Naive B cell (primary cell): ENCODE results near the gene FADD. TPM values are rescaled to one million over a fixed set of nuclear protein-coding genes. Genes with fewer than 3 reads are reported as not detected.
A peak's percentile ranks its signal among the peaks of the same experiment; 100 is the strongest.

Experiments used
- ATAC-seq, 2 donors: fragments of 150-1000 bp; cut with Tn5 transposase; 2 replicates each; pipeline ENCODE4 v1.10.0; 2021; ENCODE audit warnings: low read depth in 2 of 2, mild to moderate bottlenecking in 2 of 2, moderate library complexity in 2 of 2
- DNase-seq: peaks from one replicate; pipeline ENCODE4 v3.0.0; 2022
- H3K27ac Mint-ChIP-seq, 6 donors: one replicate each; pipeline ENCODE4 v1.8.0; 2020 to 2022; ENCODE audit warnings: mild to moderate bottlenecking in 6 of 6, mixed read lengths in 6 of 6, moderate library complexity in 5 of 6, inconsistent platforms in 2 of 6
- H3K27me3 Mint-ChIP-seq, 3 donors: one replicate each; pipeline ENCODE4 v1.8.0; 2021 to 2022; ENCODE audit warnings: mixed read lengths in 3 of 3, mild to moderate bottlenecking in 1 of 3
- H3K36me3 Mint-ChIP-seq, 2 donors: one replicate each; pipeline ENCODE4 v1.8.0; 2020 to 2022; ENCODE audit warnings: mixed read lengths in 2 of 2, inconsistent platforms in 1 of 2, mild to moderate bottlenecking in 1 of 2
- H3K4me1 Mint-ChIP-seq, 3 donors: one replicate each; pipeline ENCODE4 v1.8.0; 2020 to 2022; ENCODE audit warnings: mixed read lengths in 3 of 3, inconsistent platforms in 1 of 3, mild to moderate bottlenecking in 1 of 3, moderate library complexity in 1 of 3
- H3K4me3 Mint-ChIP-seq, 8 donors: one replicate each; pipeline ENCODE4 v1.8.0; 2020 to 2022; ENCODE audit warnings: mild to moderate bottlenecking in 8 of 8, mixed read lengths in 8 of 8, moderate library complexity in 8 of 8, inconsistent platforms in 2 of 8
- H3K9me3 Mint-ChIP-seq, 7 donors: one replicate each; pipeline ENCODE4 v1.8.0; 2020 to 2022; ENCODE audit warnings: mixed read lengths in 7 of 7, mild to moderate bottlenecking in 5 of 7, inconsistent platforms in 2 of 7, moderate library complexity in 1 of 7
- polyA plus RNA-seq, 6 donors: library from polyadenylated mRNA; unstranded; fragments of 300-500 nt; fragmentation: Illumina TruSeq; gene quantifications; one replicate each; pipeline ENCODE4 v1.2.3, GENCODE V29; 2021; ENCODE audit warnings: low read depth in 6 of 6

The FADD gene
- polyA plus RNA-seq, 6 donors from 2014 or later: 7.4 to 15.6 (median 10.2) TPM

DNA sequence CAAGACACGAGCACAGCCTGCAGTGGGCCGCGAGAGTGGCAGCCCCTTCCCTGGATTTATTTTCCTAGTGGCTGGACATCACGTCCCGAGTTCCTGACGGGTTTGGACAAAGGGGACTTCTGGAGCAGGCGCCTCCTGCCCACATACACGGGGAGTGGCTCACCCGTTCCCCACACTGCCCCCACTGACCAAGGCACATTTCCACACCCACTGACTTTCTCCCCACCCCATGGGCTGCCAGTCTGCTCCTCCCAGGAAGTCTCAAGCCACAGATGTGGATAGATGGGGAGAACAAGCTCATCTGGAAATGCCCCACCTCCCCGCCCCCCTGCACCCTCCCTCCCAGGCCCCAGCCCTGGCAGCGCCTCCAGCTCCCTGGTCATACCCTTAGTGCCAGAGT is 34.0 kb upstream of the FADD start:
- H3K27ac Mint-ChIP-seq: no peak overlapping the region
- DNase-seq: no peak
- no peak for ATAC-seq
- H3K4me1 Mint-ChIP-seq: no peaks in the 10 kb centered on the region
- H3K9me3 Mint-ChIP-seq: peaks cover 0 to 4% (median 0%) of the 10 kb centered on the region in 7 donors
- peaks cover 0 to 8% of the 10 kb centered on the region in 2 donors for H3K36me3 Mint-ChIP-seq
- H3K4me3 Mint-ChIP-seq: no peak overlapping the region
- H3K27me3 Mint-ChIP-seq: peaks cover 0 to 16% (median 16%) of the 10 kb centered on the region in 3 donors

- DNase-seq: no peak
- no peaks in the 10 kb centered on the region for H3K4me1 Mint-ChIP-seq
- H3K36me3 Mint-ChIP-seq: peaks cover 0 to 8% of the 10 kb centered on the region in 2 donors
- no peak overlapping the region for H3K4me3 Mint-ChIP-seq
- ATAC-seq: no peak
- H3K27me3 Mint-ChIP-seq: peaks cover 0 to 16% (median 16%) of the 10 kb centered on the region in 3 donors
- peaks cover 0 to 4% (median 0%) of the 10 kb centered on the region in 7 donors for H3K9me3 Mint-ChIP-seq
- H3K27ac Mint-ChIP-seq: no peak overlapping the region
These were observed 33.5 kb upstream of the FADD start for GRCh38 chr11:70169632-70170031.

DNA sequence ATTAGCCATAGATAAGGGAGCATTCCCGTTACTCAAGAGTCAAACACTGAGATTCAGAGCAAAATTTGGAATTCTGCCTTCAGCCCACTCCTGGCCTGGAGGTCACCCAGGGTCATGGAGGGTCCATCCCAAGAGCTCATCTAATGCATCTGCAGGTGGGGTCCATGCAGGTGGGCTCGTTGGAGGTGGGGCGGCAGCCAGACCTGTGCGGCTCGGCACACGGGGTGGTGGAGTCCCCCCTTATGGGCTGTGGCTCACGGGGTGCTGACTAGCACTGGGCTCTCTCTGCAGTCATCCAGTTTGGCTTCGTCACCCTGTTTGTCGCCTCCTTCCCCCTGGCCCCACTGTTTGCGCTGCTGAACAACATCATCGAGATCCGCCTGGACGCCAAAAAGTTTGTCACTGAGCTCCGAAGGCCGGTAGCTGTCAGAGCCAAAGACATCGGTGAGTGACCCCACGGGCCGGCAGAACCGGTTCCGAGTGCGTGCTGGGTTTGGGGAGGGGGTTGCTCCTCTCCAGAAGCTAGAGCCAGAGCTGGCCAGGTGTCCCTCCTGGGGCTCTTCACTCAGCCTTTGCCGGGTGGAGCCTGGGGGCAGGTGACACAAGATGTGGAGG is 32.4 kb upstream of the FADD start:
- H3K9me3 Mint-ChIP-seq: peaks cover 0 to 4% (median 0%) of the 10 kb centered on the region in 7 donors
- no peak overlapping the region for H3K27ac Mint-ChIP-seq
- ATAC-seq (no peak), DNase-seq (no peak)
- no peak overlapping the region for H3K4me3 Mint-ChIP-seq
- H3K27me3 Mint-ChIP-seq: peaks cover 0 to 16% (median 16%) of the 10 kb centered on the region in 3 donors
- H3K4me1 Mint-ChIP-seq: no peaks in the 10 kb centered on the region
- H3K36me3 Mint-ChIP-seq: peaks cover 0 to 8% of the 10 kb centered on the region in 2 donors

- Mint-ChIP-seq H3K27ac (no peak overlapping the region), H3K36me3 (peaks cover 0 to 7% of the 10 kb centered on the region in 2 donors), H3K9me3 (peaks cover 0 to 4% (median 0%) of the 10 kb centered on the region in 7 donors), H3K4me3 (no peak overlapping the region), H3K4me1 (no peaks in the 10 kb centered on the region), H3K27me3 (peaks cover 0 to 12% (median 7%) of the 10 kb centered on the region in 3 donors)
- ATAC-seq: no peak
- DNase-seq: no peak
These were observed 30.1 kb upstream of the FADD start for GRCh38 chr11:70173018-70173417.

- DNase-seq (no peak), ATAC-seq (no peak)
- Mint-ChIP-seq H3K4me3 (no peak overlapping the region), H3K9me3 (no peaks in the 10 kb centered on the region), H3K27ac (no peak overlapping the region), H3K27me3 (peaks cover 0 to 11% (median 0%) of the 10 kb centered on the region in 3 donors), H3K36me3 (no peaks in the 10 kb centered on the region), H3K4me1 (no peaks in the 10 kb centered on the region)
These were observed 28.4 kb upstream of the FADD start for GRCh38 chr11:70174547-70175235.

- DNase-seq (no peak), ATAC-seq (no peak)
- Mint-ChIP-seq H3K9me3 (no peaks in the 10 kb centered on the region), H3K36me3 (no peaks in the 10 kb centered on the region), H3K4me1 (no peaks in the 10 kb centered on the region), H3K4me3 (no peak overlapping the region), H3K27me3 (peaks cover 0 to 9% (median 0%) of the 10 kb centered on the region in 3 donors), H3K27ac (peak overlapping the region in 1 of 6 donors; percentile 67)
These were observed 27.8 kb upstream of the FADD start for GRCh38 chr11:70175236-70175698.

GRCh38 chr11:70176940-70177689 is 26.0 kb upstream of the FADD start:
- Mint-ChIP-seq H3K4me3 (no peak overlapping the region), H3K27ac (peak overlapping the region in 1 of 6 donors; percentile 60), H3K36me3 (no peaks in the 10 kb centered on the region), H3K4me1 (no peaks in the 10 kb centered on the region), H3K9me3 (peaks cover 0 to 1% (median 0%) of the 10 kb centered on the region in 7 donors), H3K27me3 (peaks cover 0 to 5% (median 0%) of the 10 kb centered on the region in 3 donors)
- DNase-seq (peak; percentile 18), ATAC-seq (peak in 1 of 2 donors; percentile 41)

GRCh38 chr11:70180906-70181305 is 22.2 kb upstream of the FADD start:
- Mint-ChIP-seq H3K4me1 (no peaks in the 10 kb centered on the region), H3K36me3 (no peaks in the 10 kb centered on the region), H3K9me3 (peaks cover 0 to 1% (median 0%) of the 10 kb centered on the region in 7 donors), H3K27me3 (peaks cover 2 to 11% (median 3%) of the 10 kb centered on the region in 3 donors), H3K27ac (no peak overlapping the region), H3K4me3 (no peak overlapping the region)
- ATAC-seq: no peak
- no peak for DNase-seq

- peaks cover 4 to 25% (median 8%) of the 10 kb centered on the region in 3 donors for H3K27me3 Mint-ChIP-seq
- peak overlapping the region in 2 of 8 donors; percentile 22 to 28 for H3K4me3 Mint-ChIP-seq
- no peak for ATAC-seq
- H3K36me3 Mint-ChIP-seq: no peaks in the 10 kb centered on the region
- peaks cover 0 to 1% (median 0%) of the 10 kb centered on the region in 7 donors for H3K9me3 Mint-ChIP-seq
- DNase-seq: no peak
- no peak overlapping the region for H3K27ac Mint-ChIP-seq
- H3K4me1 Mint-ChIP-seq: no peaks in the 10 kb centered on the region
These were observed 20.8 kb upstream of the FADD start for GRCh38 chr11:70182266-70182665.

- peaks cover 4 to 30% (median 8%) of the 10 kb centered on the region in 3 donors for H3K27me3 Mint-ChIP-seq
- H3K9me3 Mint-ChIP-seq: peaks cover 0 to 1% (median 0%) of the 10 kb centered on the region in 7 donors
- H3K27ac Mint-ChIP-seq: no peak overlapping the region
- peak overlapping the region in 1 of 8 donors; percentile 15 for H3K4me3 Mint-ChIP-seq
- no peaks in the 10 kb centered on the region for H3K4me1 Mint-ChIP-seq
- no peaks in the 10 kb centered on the region for H3K36me3 Mint-ChIP-seq
- no peak for DNase-seq
- no peak for ATAC-seq
These were observed 20.1 kb upstream of the FADD start for GRCh38 chr11:70183032-70183431.

GRCh38 chr11:70183483-70184176 is 19.5 kb upstream of the FADD start:
- H3K4me3 Mint-ChIP-seq: no peak overlapping the region
- H3K4me1 Mint-ChIP-seq: no peaks in the 10 kb centered on the region
- no peak overlapping the region for H3K27ac Mint-ChIP-seq
- no peaks in the 10 kb centered on the region for H3K36me3 Mint-ChIP-seq
- no peak for DNase-seq
- peaks cover 4 to 30% (median 8%) of the 10 kb centered on the region in 3 donors for H3K27me3 Mint-ChIP-seq
- no peak for ATAC-seq
- peaks cover 0 to 1% (median 0%) of the 10 kb centered on the region in 7 donors for H3K9me3 Mint-ChIP-seq

- Mint-ChIP-seq H3K9me3 (peaks cover 0 to 1% (median 0%) of the 10 kb centered on the region in 7 donors), H3K27ac (no peak overlapping the region), H3K4me3 (no peak overlapping the region), H3K4me1 (no peaks in the 10 kb centered on the region), H3K36me3 (no peaks in the 10 kb centered on the region), H3K27me3 (peaks cover 8 to 26% (median 8%) of the 10 kb centered on the region in 3 donors)
- no peak for DNase-seq
- ATAC-seq: no peak
These were observed 18.7 kb upstream of the FADD start for GRCh38 chr11:70184396-70184795.
